Measurements from ENCODE around the gene DLK1.

DLK1 gene

DNA sequence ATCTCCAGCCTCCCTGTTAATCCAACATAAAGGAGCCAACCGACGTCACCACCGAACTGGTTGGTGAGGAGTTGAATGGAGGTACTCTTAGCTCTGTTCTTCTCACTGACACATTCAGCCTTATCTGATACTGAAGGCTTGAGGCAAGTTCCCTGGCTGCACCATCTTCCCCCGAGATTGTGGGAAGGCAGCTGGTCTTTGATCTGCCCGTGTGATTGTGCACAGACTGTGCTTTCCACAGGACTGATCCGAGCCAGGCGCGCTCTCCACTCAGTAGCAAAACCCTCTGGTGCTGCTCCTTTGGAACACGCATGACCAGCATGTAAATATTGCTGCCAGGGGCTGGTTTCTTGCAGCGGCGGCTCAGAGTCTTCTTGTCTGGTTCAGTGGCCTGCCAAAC is 30.1 kb upstream of the DLK1 start:
- POLR2A ChIA-PET (ENCODE audit: low non-redundant PET), result no interaction called here
- H3K27ac ChIP-seq, result no peak overlapping the region
- CTCF ChIA-PET, result no interaction called here
- no peak for DNase-seq (ENCODE audit: low spot score)
- no peak for TF ChIP-seq CTCF (conservative IDR thresholded peaks at IDR 0.05; ENCODE audit: low read depth)

- CTCF ChIA-PET, result no interaction called here
- POLR2A ChIA-PET (ENCODE audit: low non-redundant PET), result no interaction called here
- no peak for TF ChIP-seq CTCF (conservative IDR thresholded peaks at IDR 0.05; ENCODE audit: low read depth)
- H3K27ac ChIP-seq, result no peak overlapping the region
- DNase-seq (ENCODE audit: low spot score), result no peak
Observed at GRCh38 chr14:100698066-100698465, 28.6 kb upstream of the DLK1 start.

GRCh38 chr14:100698666-100699448 is 27.8 kb upstream of the DLK1 start:
- CTCF ChIA-PET, result interaction anchor here (0.6 kb wide), 1 partner anchor 25 kb away, joined by 3 read pairs; no protein-coding TSS in a partner anchor
- DNase-seq (ENCODE audit: low spot score), result no peak
- POLR2A ChIA-PET (ENCODE audit: low non-redundant PET), result no interaction called here
- TF ChIP-seq CTCF (conservative IDR thresholded peaks at IDR 0.05; ENCODE audit: low read depth), result no peak
- H3K27ac ChIP-seq, result no peak overlapping the region

DNA sequence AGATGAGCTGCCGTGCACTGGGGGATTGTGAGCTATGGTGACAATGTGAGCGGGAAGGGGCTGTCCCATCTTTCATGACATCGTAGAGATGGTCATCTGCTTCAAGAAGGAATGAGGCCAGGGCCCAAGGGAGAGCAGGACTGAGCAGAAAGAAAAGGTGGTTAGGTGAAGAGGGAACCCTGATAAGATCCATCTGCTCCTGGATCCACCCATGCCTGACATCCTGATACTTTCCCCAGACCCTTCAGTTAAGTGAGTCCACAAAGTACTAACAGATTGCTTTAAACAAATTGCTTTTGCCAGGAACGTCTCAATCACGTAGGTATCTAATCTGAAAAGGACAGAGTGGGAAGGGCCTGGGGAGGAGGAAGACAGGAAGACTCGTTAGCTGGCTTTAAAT is 25.4 kb upstream of the DLK1 start:
- no peak overlapping the region for H3K27ac ChIP-seq
- TF ChIP-seq CTCF (conservative IDR thresholded peaks at IDR 0.05; ENCODE audit: low read depth), result no peak
- no peak for DNase-seq (ENCODE audit: low spot score)
- CTCF ChIA-PET, result interaction anchor here (0.9 kb wide), 1 partner anchor 31 kb away, joined by 4 read pairs; no protein-coding TSS in a partner anchor
- POLR2A ChIA-PET (ENCODE audit: low non-redundant PET), result no interaction called here

GRCh38 chr14:100702590-100702989 is 24.1 kb upstream of the DLK1 start:
- H3K27ac ChIP-seq, result no peak overlapping the region
- ChIA-PET CTCF (no interaction called here), POLR2A (ENCODE audit: low non-redundant PET) (no interaction called here)
- DNase-seq (ENCODE audit: low spot score), result no peak
- no peak for TF ChIP-seq CTCF (conservative IDR thresholded peaks at IDR 0.05; ENCODE audit: low read depth)

DNA sequence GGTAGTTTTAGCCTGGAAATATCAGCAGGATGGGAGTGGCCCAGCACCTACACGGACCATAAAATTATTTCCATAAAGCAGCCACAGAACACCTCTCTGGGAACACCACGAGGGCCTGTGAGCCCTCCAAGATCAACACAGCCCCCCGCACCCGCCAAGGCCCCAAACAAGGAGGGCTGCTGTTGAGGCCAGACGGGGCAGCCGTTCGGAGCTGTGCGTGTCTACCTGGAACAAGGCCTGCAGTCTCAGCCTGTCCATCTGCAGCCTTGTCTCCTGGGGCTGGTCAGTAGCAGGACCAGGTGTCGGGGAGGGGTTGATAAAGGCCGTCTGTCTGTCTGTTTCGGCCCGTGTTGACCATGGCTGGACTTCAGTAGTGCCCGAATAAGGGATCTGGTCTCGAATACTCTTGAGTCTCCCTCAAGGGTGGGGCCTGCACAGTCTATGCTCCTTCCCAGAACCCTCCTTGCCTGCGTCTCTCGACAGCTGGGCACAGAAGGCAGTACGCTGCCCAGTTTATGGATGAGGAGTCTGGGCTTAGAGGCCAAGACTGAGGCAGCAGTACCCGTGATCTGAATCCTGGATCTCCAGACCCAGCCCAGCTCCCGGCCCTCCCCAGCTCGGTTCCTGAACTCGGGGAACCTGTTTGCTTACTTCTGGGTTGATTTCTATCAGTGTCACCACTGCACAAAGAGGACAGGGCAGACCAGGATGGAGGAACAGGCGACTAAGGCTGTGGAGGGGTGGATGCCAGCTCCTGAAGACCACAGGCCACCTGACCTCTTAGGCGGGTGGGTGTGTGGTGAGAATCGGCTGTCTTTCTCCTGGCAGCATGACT is 23.1 kb upstream of the DLK1 start:
- no peak overlapping the region for H3K27ac ChIP-seq

More for the DNA sequence above, 23.1 kb upstream of the DLK1 start:
- ChIA-PET POLR2A (ENCODE audit: low non-redundant PET) (no interaction called here), CTCF (no interaction called here)
- DNase-seq (ENCODE audit: low spot score), result no peak
- no peak for TF ChIP-seq CTCF (conservative IDR thresholded peaks at IDR 0.05; ENCODE audit: low read depth)

All from RWPE1 (cell line).